Keratinocyte (primary cell): ENCODE measurements around the gene PIAS1. TPM values are rescaled to one million over a fixed set of nuclear protein-coding genes. Genes with fewer than 3 reads are reported as not detected.

Source experiments
- DNase-seq: peaks from one replicate; pipeline ENCODE4 v3.0.0-alpha.2; 2011; ENCODE audit warnings: low read depth, missing footprints, low spot score
- FAIRE-seq: peaks from 2 replicates; lab custom pipeline; 2011; peaks lifted over from hg19 to GRCh38; lab: Jason Lieb, UNC
- H2AFZ ChIP-seq: 2 replicates; pipeline ENCODE4 v1.6.0; 2012; ENCODE audit warnings: low read length, control low read depth, inconsistent platforms; ENCODE audit not compliant: control insufficient read depth
- H3K27ac ChIP-seq: 2 replicates; pipeline ENCODE4 v1.5.1; 2011; ENCODE audit warnings: low read length; ENCODE audit not compliant: control insufficient read depth, insufficient read depth
- H3K27me3 ChIP-seq: 3 replicates; pipeline ENCODE4 v1.6.0; 2011; ENCODE audit warnings: low read length; ENCODE audit not compliant: control insufficient read depth, insufficient read depth; ENCODE audit errors: extremely low read depth
- H3K36me3 ChIP-seq, 2 experiments: 2 replicates in 1 of 2; 3 replicates in 1 of 2; pipeline ENCODE4 v1.5.1; 2011; ENCODE audit warnings: low read length in 2 of 2, mild to moderate bottlenecking in 1 of 2; ENCODE audit not compliant: control insufficient read depth in 2 of 2, insufficient read depth in 2 of 2; ENCODE audit errors: extremely low read depth in 1 of 2
- H3K4me1 ChIP-seq: 3 replicates; pipeline ENCODE4 v1.5.1; 2011; ENCODE audit warnings: low read length; ENCODE audit not compliant: control insufficient read depth, insufficient read depth; ENCODE audit errors: extremely low read depth
- H3K4me2 ChIP-seq: 3 replicates; pipeline ENCODE4 v1.6.0; 2011; ENCODE audit warnings: low read depth, low read length; ENCODE audit not compliant: control insufficient read depth, insufficient read depth; ENCODE audit errors: extremely low read depth
- H3K4me3 ChIP-seq, 3 experiments: fragments of 200-600 bp in 1 of 3; sonication (generic) in 1 of 3; 2 replicates in 2 of 3; 3 replicates in 1 of 3; pipeline ENCODE4 v1.5.1; 2011 to 2016; ENCODE audit warnings: low read length in 3 of 3, mild to moderate bottlenecking in 3 of 3, control low read depth in 2 of 3, inconsistent platforms in 1 of 3, low read depth in 1 of 3, mixed read lengths in 1 of 3, mixed run types in 1 of 3, moderate library complexity in 1 of 3; ENCODE audit not compliant: control insufficient read depth in 2 of 3, insufficient read depth in 2 of 3; ENCODE audit errors: extremely low read depth in 1 of 3
- H3K79me2 ChIP-seq: 2 replicates; pipeline ENCODE4 v1.6.0; 2012; ENCODE audit warnings: low read length; ENCODE audit not compliant: control insufficient read depth, insufficient read depth
- H3K9ac ChIP-seq: 3 replicates; pipeline ENCODE4 v1.6.0; 2011; ENCODE audit warnings: low read length; ENCODE audit not compliant: control insufficient read depth, insufficient read depth; ENCODE audit errors: extremely low read depth
- H3K9me1 ChIP-seq: 3 replicates; pipeline ENCODE4 v1.6.0; 2011; ENCODE audit warnings: low read length; ENCODE audit not compliant: control insufficient read depth, insufficient read depth; ENCODE audit errors: extremely low read depth
- H3K9me3 ChIP-seq: 2 replicates; pipeline ENCODE4 v1.5.1; 2012; ENCODE audit warnings: low read depth, low read length; ENCODE audit not compliant: control insufficient read depth
- H4K20me1 ChIP-seq: 3 replicates; pipeline ENCODE4 v1.6.0; 2011; ENCODE audit warnings: low read length; ENCODE audit not compliant: control insufficient read depth, insufficient read depth; ENCODE audit errors: extremely low read depth
- EZH2 ChIP-seq: IDR thresholded peaks from one replicate; pipeline ENCODE4 v1.6.1; 2012; ENCODE audit warnings: inconsistent platforms, mild to moderate bottlenecking, low read length, moderate library complexity
- dilution Hi-C: fragments of 300-500 bp; cut with MboI; formaldehyde crosslinking; loops from one replicate; pipeline ENCODE4 v1.7.0; 2020; ENCODE audit warnings: low sequenced_read_pairs; ENCODE audit not compliant: extremely low pct_ligation_motif_present
- polyA plus RNA-seq, 5 experiments: library from polyadenylated mRNA; depleted of rRNA in 3 of 5; stranded (reverse) in 3 of 5; stranded (forward) in 1 of 5; unstranded in 1 of 5; fragments of >200 nt; gene quantifications; 1 replicate in 1 of 5; 2 replicates in 3 of 5; 3 replicates in 1 of 5; pipeline versions ENCODE4 v1.2.1 to v1.2.3, GENCODE V29; 2011 to 2012; ENCODE audit warnings: missing spikeins in 2 of 5, low read depth in 1 of 5, low replicate concordance in 1 of 5
- TF ChIP-seq, protein P1 (sequence below), 3 experiments: IDR thresholded peaks in 1 of 3; conservative IDR thresholded peaks in 1 of 3; optimal IDR thresholded peaks in 1 of 3; 2 replicates in 2 of 3; 3 replicates in 1 of 3; pipeline versions ENCODE3 to v1.5.1; 2011; ENCODE audit warnings: low read length in 3 of 3, mild to moderate bottlenecking in 3 of 3, moderate library complexity in 2 of 3, control low read depth in 1 of 3, inconsistent platforms in 1 of 3; ENCODE audit not compliant: insufficient read depth in 2 of 3; ENCODE audit errors: extremely low read depth in 1 of 3

The PIAS1 gene
- polyA plus RNA-seq, 1 donor (not counting 4 experiments of a cell fraction or from before 2014, with no cell fraction given): 58.2 TPM

DNA sequence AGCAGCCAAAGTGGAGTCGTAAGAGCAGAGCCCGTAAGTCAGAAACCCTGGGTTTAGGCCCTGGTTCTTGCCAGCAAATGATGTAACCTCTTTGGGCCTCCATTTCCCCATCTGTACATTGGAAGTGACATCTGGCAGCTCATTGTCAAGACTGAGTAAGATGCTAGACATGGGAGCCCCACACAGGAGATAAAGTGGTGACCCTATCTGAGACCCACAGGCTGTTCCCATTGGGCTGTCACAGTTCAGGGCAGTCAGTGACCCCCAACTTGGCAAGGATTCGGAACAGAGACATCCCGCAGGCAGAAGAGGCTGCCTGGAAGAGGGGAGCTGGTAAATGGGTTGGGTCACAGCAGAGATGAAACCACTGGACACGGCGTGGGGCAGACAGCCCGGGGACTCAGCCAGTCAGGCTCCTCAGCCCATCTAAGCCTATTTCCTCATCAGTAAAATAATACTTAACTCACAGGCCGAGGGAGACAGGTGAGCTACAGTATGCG, 173.6 kb downstream of the PIAS1 start:
- peaks cover 4% of the 10 kb centered on the region for H3K27me3 ChIP-seq
- H3K4me2 ChIP-seq: peak overlapping the region; percentile 98
- dilution Hi-C loops: no loop called here
- H3K4me3 ChIP-seq: peak overlapping the region in 2 of 3 experiments; percentile 67 to 81
- H3K27ac ChIP-seq: peak overlapping the region; percentile 87
- peaks cover 2% of the 10 kb centered on the region for H3K9me1 ChIP-seq
- H3K9ac ChIP-seq: peak overlapping the region; percentile 95
- no peak for DNase-seq
- H3K36me3 ChIP-seq: peaks cover 0 to 3% of the 10 kb centered on the region in 2 experiments
- H2AFZ ChIP-seq: no peak overlapping the region
- H4K20me1 ChIP-seq: peaks cover 10% of the 10 kb centered on the region
- no peaks in the 10 kb centered on the region for H3K9me3 ChIP-seq
- H3K79me2 ChIP-seq: peaks cover 58% of the 10 kb centered on the region
- H3K4me1 ChIP-seq: peaks cover 16% of the 10 kb centered on the region
- TF ChIP-seq EZH2: no peak
- TF ChIP-seq, protein P1, sequence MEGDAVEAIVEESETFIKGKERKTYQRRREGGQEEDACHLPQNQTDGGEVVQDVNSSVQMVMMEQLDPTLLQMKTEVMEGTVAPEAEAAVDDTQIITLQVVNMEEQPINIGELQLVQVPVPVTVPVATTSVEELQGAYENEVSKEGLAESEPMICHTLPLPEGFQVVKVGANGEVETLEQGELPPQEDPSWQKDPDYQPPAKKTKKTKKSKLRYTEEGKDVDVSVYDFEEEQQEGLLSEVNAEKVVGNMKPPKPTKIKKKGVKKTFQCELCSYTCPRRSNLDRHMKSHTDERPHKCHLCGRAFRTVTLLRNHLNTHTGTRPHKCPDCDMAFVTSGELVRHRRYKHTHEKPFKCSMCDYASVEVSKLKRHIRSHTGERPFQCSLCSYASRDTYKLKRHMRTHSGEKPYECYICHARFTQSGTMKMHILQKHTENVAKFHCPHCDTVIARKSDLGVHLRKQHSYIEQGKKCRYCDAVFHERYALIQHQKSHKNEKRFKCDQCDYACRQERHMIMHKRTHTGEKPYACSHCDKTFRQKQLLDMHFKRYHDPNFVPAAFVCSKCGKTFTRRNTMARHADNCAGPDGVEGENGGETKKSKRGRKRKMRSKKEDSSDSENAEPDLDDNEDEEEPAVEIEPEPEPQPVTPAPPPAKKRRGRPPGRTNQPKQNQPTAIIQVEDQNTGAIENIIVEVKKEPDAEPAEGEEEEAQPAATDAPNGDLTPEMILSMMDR (optimal IDR thresholded peaks at IDR 0.05 in 1 of 3, IDR thresholded peaks at IDR 0.05 in 1 of 3, conservative IDR thresholded peaks at IDR 0.05 in 1 of 3; ENCODE audit: extremely low read depth in 1 of 3, insufficient read depth in 2 of 3, low read length in 3 of 3): no peak
- no peak for FAIRE-seq

DNA sequence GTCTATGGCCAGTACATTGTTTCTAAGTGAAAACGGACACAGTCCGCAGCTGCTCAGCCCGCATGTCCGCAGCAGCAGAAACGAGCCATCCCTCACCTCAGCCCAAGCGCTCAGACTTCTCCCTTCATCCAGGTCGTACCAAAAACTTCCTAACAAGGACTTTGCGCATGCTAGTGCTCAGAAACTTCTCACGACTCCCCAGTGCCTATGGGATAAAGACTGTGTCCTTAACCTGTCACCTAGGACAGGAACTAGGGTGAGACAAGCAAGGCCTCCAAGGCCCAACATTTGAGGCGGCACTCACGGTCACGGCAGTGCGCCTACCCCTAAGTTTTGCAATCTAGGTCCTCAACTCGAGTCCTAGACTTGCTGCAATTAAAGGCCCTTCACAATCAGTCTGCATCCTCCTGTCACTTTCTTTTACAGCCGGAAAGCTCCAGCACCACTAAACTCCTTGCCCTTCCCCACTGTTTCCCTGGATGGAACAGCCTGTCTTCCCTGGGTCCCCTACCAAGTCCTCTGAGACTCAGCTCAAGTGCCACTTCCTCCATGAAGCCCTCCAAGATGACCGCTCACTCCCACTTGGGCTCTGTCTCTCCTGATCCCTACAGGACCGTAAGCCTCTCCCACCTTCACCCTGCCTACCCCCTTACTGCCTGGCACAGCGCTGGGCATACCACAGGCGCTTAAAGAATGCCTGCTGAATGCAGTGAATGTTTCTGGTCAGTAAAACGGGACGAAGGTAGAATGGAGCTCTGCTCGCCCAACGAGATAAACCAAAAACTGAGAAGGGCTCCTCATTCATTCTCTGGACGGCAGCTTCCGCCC, 174.2 kb downstream of the PIAS1 start:
- peaks cover 16% of the 10 kb centered on the region for H3K4me1 ChIP-seq
- peak overlapping the region; percentile 95 for H3K9ac ChIP-seq
- peaks cover 4% of the 10 kb centered on the region for H3K27me3 ChIP-seq
- H3K79me2 ChIP-seq: peaks cover 54% of the 10 kb centered on the region
- H3K27ac ChIP-seq: peak overlapping the region; percentile 87
- peak overlapping the region; percentile 67 to 82 (median 81) for H3K4me3 ChIP-seq
- dilution Hi-C loops: no loop called here
- peaks cover 2% of the 10 kb centered on the region for H3K9me1 ChIP-seq
- H3K36me3 ChIP-seq: peaks cover 0 to 3% of the 10 kb centered on the region in 2 experiments
- peaks cover 7% of the 10 kb centered on the region for H4K20me1 ChIP-seq
- peak overlapping the region; percentile 79 for H2AFZ ChIP-seq
- FAIRE-seq (no peak), DNase-seq (no peak)
- H3K4me2 ChIP-seq: peak overlapping the region; percentile 98
- TF ChIP-seq EZH2: no peak
- TF ChIP-seq, protein P1 (optimal IDR thresholded peaks at IDR 0.05 in 1 of 3, IDR thresholded peaks at IDR 0.05 in 1 of 3, conservative IDR thresholded peaks at IDR 0.05 in 1 of 3; ENCODE audit: extremely low read depth in 1 of 3, insufficient read depth in 2 of 3, low read length in 3 of 3): no peak
- no peaks in the 10 kb centered on the region for H3K9me3 ChIP-seq
